Mesenchymal stem cell (in vitro differentiated cells and primary cell): ENCODE results near the gene SUSD3.
A peak's percentile ranks its signal among the peaks of the same experiment; 100 is the strongest.

Experiments used
- DNase-seq: peaks from one replicate; pipeline ENCODE4 v3.0.0-alpha.2; 2013
- H2AFZ ChIP-seq: one replicate; pipeline ENCODE4 v1.6.1; 2013; ENCODE audit warnings: low read depth, mild to moderate bottlenecking, control low read depth, inconsistent platforms, low read length, moderate library complexity
- H2AK5ac ChIP-seq: 2 replicates; pipeline ENCODE4 v1.6.1; 2013; ENCODE audit warnings: low read length, moderate library complexity, mild to moderate bottlenecking, inconsistent platforms; ENCODE audit not compliant: severe bottlenecking
- H2BK120ac ChIP-seq: one replicate; pipeline ENCODE4 v1.6.1; 2013; ENCODE audit warnings: low read depth, mild to moderate bottlenecking, inconsistent platforms, low read length, moderate library complexity
- H2BK12ac ChIP-seq, 2 experiments: one replicate each; pipeline ENCODE4 v1.6.1; 2013; ENCODE audit warnings: inconsistent platforms in 2 of 2, low read length in 2 of 2, mild to moderate bottlenecking in 2 of 2, moderate library complexity in 2 of 2, control low read depth in 1 of 2
- H2BK15ac ChIP-seq: one replicate; pipeline ENCODE4 v1.6.1; 2013; ENCODE audit warnings: mild to moderate bottlenecking, low read depth, inconsistent platforms; ENCODE audit not compliant: poor library complexity, severe bottlenecking
- H2BK5ac ChIP-seq: 2 replicates; pipeline ENCODE4 v1.6.1; 2013; ENCODE audit warnings: low read depth, mild to moderate bottlenecking, low read length, control low read depth, inconsistent platforms; ENCODE audit not compliant: poor library complexity, severe bottlenecking
- H3K14ac ChIP-seq, 2 experiments: one replicate each; pipeline ENCODE4 v1.6.1; 2013; ENCODE audit warnings: inconsistent platforms in 2 of 2, low read length in 2 of 2, control low read depth in 1 of 2, mild to moderate bottlenecking in 1 of 2, moderate library complexity in 1 of 2
- H3K18ac ChIP-seq, 2 experiments: one replicate each; pipeline ENCODE4 v1.6.1; 2013; ENCODE audit warnings: inconsistent platforms in 2 of 2, low read length in 2 of 2, control low read depth in 1 of 2, low read depth in 1 of 2, mild to moderate bottlenecking in 1 of 2
- H3K23ac ChIP-seq, 2 experiments: one replicate each; pipeline ENCODE4 v1.6.1; 2013; ENCODE audit warnings: inconsistent platforms in 2 of 2, low read length in 2 of 2, mild to moderate bottlenecking in 2 of 2, moderate library complexity in 2 of 2, control low read depth in 1 of 2
- H3K27ac ChIP-seq: 2 replicates; pipeline ENCODE4 v1.5.1; 2013; ENCODE audit warnings: mild to moderate bottlenecking, moderate library complexity, low read length, control low read depth, inconsistent platforms; ENCODE audit not compliant: poor library complexity, severe bottlenecking
- H3K27me3 ChIP-seq, 2 experiments: 2 replicates each; pipeline versions ENCODE4 v1.6.1 to v1.7.0; 2013; ENCODE audit warnings: low read length in 2 of 2, mild to moderate bottlenecking in 2 of 2, moderate library complexity in 2 of 2, control low read depth in 1 of 2, inconsistent platforms in 1 of 2; ENCODE audit not compliant: control insufficient read depth in 1 of 2, insufficient read depth in 1 of 2
- H3K36me3 ChIP-seq, 2 experiments: 2 replicates each; pipeline versions ENCODE4 v1.6.1 to v1.7.0; 2013; ENCODE audit warnings: low read length in 2 of 2, control low read depth in 1 of 2, inconsistent platforms in 1 of 2, low read depth in 1 of 2, mild to moderate bottlenecking in 1 of 2; ENCODE audit not compliant: insufficient read depth in 2 of 2, control insufficient read depth in 1 of 2
- H3K4ac ChIP-seq, 2 experiments: one replicate each; pipeline ENCODE4 v1.6.1; 2013; ENCODE audit warnings: inconsistent platforms in 2 of 2, low read length in 2 of 2, mild to moderate bottlenecking in 2 of 2, moderate library complexity in 2 of 2, control low read depth in 1 of 2, low read depth in 1 of 2
- H3K4me1 ChIP-seq: 2 replicates; pipeline ENCODE4 v1.6.1; 2013; ENCODE audit warnings: low read depth, low read length, control low read depth; ENCODE audit not compliant: control insufficient read depth, insufficient read depth
- H3K4me2 ChIP-seq: 2 replicates; pipeline ENCODE4 v1.6.1; 2013; ENCODE audit warnings: low read length, mild to moderate bottlenecking, inconsistent platforms; ENCODE audit not compliant: poor library complexity, severe bottlenecking
- H3K4me3 ChIP-seq, 2 experiments: 2 replicates each; pipeline versions ENCODE4 v1.5.1 to v1.7.0; 2013; ENCODE audit warnings: low read length in 2 of 2, mild to moderate bottlenecking in 2 of 2, control low read depth in 1 of 2, low read depth in 1 of 2; ENCODE audit not compliant: insufficient read depth in 1 of 2
- H3K79me1 ChIP-seq: replicated peaks from 2 replicates; pipeline ENCODE4 v1.6.1; 2013; ENCODE audit warnings: mild to moderate bottlenecking, control low read depth, low read length, inconsistent platforms; ENCODE audit not compliant: poor library complexity, severe bottlenecking
- H3K9ac ChIP-seq: 2 replicates; pipeline ENCODE4 v1.7.0; 2013; ENCODE audit warnings: mild to moderate bottlenecking, low read length, moderate library complexity
- H3K9me3 ChIP-seq: 2 replicates; pipeline ENCODE4 v1.7.0; 2013; ENCODE audit warnings: mild to moderate bottlenecking, low read length; ENCODE audit not compliant: control insufficient read depth
- H4K8ac ChIP-seq: one replicate; pipeline ENCODE4 v1.6.1; 2013; ENCODE audit warnings: inconsistent platforms, mild to moderate bottlenecking, low read length, moderate library complexity
- H4K91ac ChIP-seq: one replicate; pipeline ENCODE4 v1.6.1; 2013; ENCODE audit warnings: mild to moderate bottlenecking, low read length, inconsistent platforms
- WGBS: methylation state at CpG from one replicate; pipeline ENCODE4 v1.1.7; 2013; ENCODE audit warnings: mixed read lengths; 5-methylcytosine and 5-hydroxymethylcytosine counted together

The SUSD3 gene

GRCh38 chr9:93096131-93096802, 37.8 kb downstream of the SUSD3 start, which contains the start of gene CARD19:
CARD19 (plus strand) TSS chr9:93096217; CDS start chr9:93096346, 129 bp downstream.
- Histone ChIP-seq H3K4me1 (peaks cover 51% of the 10 kb centered on the region), H3K27ac (peak within 1 kb of the TSS; percentile 74), H3K4me2 (peak within 1 kb of the TSS; percentile 67), H2BK5ac (peak within 1 kb of the TSS; percentile 47), H2BK120ac (peak within 1 kb of the TSS; percentile 89), H3K4ac (peak within 1 kb of the TSS; percentile 66 to 85), H3K9me3 (peaks cover 3% of the 10 kb centered on the region), H3K9ac (peak within 1 kb of the TSS; percentile 93), H3K36me3 (peaks cover 0 to 8% of the 10 kb centered on the region in 2 experiments), H3K23ac (peak within 1 kb of the TSS; percentile 94 to 99), H4K91ac (peak within 1 kb of the TSS; percentile 96), H3K14ac (peak within 1 kb of the TSS in 1 of 2 experiments; percentile 90), H2BK12ac (peak within 1 kb of the TSS; percentile 78 to 85), H3K4me3 (peak within 1 kb of the TSS; percentile 92 to 98), H3K27me3 (no peaks in the 10 kb centered on the region), H2AFZ (peak within 1 kb of the TSS; percentile 83), H2BK15ac (peak within 1 kb of the TSS; percentile 99), H2AK5ac (peak within 1 kb of the TSS; percentile 75), H4K8ac (peak within 1 kb of the TSS; percentile 100), H3K18ac (peak within 1 kb of the TSS; percentile 91 to 94), H3K79me1 (peaks cover 4% of the 10 kb centered on the region)
- DNase-seq, result peak; percentile 44
- 1% methylated on average over 50 of the region's 65 CpGs for WGBS

GRCh38 chr9:93096811-93097382, 38.4 kb downstream of the SUSD3 start:
- Histone ChIP-seq H3K4me3 (peak overlapping the region; percentile 92 to 98), H2BK15ac (no peak overlapping the region), H3K4me2 (peak overlapping the region; percentile 67), H3K4ac (peak overlapping the region; percentile 21 to 83), H4K8ac (peak overlapping the region; percentile 45), H2BK5ac (no peak overlapping the region), H3K23ac (no peak overlapping the region), H3K27ac (peak overlapping the region; percentile 31), H3K18ac (peak overlapping the region; percentile 91 to 97), H2AFZ (no peak overlapping the region), H3K9ac (peak overlapping the region; percentile 93), H3K14ac (peak overlapping the region in 1 of 2 experiments; percentile 86), H3K36me3 (peaks cover 0 to 9% of the 10 kb centered on the region in 2 experiments), H3K4me1 (peaks cover 49% of the 10 kb centered on the region), H2BK12ac (peak overlapping the region in 1 of 2 experiments; percentile 68), H2AK5ac (peak overlapping the region; percentile 75), H3K27me3 (no peaks in the 10 kb centered on the region), H2BK120ac (peak overlapping the region; percentile 9), H3K9me3 (no peaks in the 10 kb centered on the region), H4K91ac (peak overlapping the region; percentile 18), H3K79me1 (peaks cover 4% of the 10 kb centered on the region)
- WGBS, result 30% methylated on average over 16 of the region's 16 CpGs
- peak; percentile 31 for DNase-seq

- 84% methylated on average over 11 of the region's 11 CpGs for WGBS
- H4K8ac ChIP-seq, result peak overlapping the region; percentile 95
- H3K4me1 ChIP-seq, result peaks cover 43% of the 10 kb centered on the region
- peak overlapping the region; percentile 30 to 97 for H3K18ac ChIP-seq
- H3K36me3 ChIP-seq, result peaks cover 0 to 9% of the 10 kb centered on the region in 2 experiments
- H3K4me2 ChIP-seq, result peak overlapping the region; percentile 67
- peak overlapping the region; percentile 55 to 83 for H3K4ac ChIP-seq
- no peak overlapping the region for H3K23ac ChIP-seq
- peak overlapping the region; percentile 93 for H3K9ac ChIP-seq
- H3K27ac ChIP-seq, result peak overlapping the region; percentile 91
- H3K9me3 ChIP-seq, result no peaks in the 10 kb centered on the region
- peak overlapping the region; percentile 95 for H2BK120ac ChIP-seq
- peak overlapping the region in 1 of 2 experiments; percentile 98 for H3K4me3 ChIP-seq
- no peaks in the 10 kb centered on the region for H3K27me3 ChIP-seq
- peak overlapping the region in 1 of 2 experiments; percentile 78 for H3K14ac ChIP-seq
- H4K91ac ChIP-seq, result peak overlapping the region; percentile 77
- DNase-seq, result peak; percentile 43
- H2AK5ac ChIP-seq, result peak overlapping the region; percentile 11
- H2BK5ac ChIP-seq, result peak overlapping the region; percentile 49
- peak overlapping the region; percentile 34 to 67 for H2BK12ac ChIP-seq
- no peak overlapping the region for H2AFZ ChIP-seq
- H2BK15ac ChIP-seq, result peak overlapping the region; percentile 62
- peaks cover 4% of the 10 kb centered on the region for H3K79me1 ChIP-seq
Observed at GRCh38 chr9:93097511-93098201, 39.2 kb downstream of the SUSD3 start.
